8988T (cell line): Measurements from ENCODE around the gene MLLT1.
A peak's percentile ranks its signal among the peaks of the same experiment; 100 is the strongest.

ENCODE experiments used
- DNase-seq: peaks from one replicate; pipeline ENCODE4 v3.0.0; 2011

MLLT1 gene

DNA sequence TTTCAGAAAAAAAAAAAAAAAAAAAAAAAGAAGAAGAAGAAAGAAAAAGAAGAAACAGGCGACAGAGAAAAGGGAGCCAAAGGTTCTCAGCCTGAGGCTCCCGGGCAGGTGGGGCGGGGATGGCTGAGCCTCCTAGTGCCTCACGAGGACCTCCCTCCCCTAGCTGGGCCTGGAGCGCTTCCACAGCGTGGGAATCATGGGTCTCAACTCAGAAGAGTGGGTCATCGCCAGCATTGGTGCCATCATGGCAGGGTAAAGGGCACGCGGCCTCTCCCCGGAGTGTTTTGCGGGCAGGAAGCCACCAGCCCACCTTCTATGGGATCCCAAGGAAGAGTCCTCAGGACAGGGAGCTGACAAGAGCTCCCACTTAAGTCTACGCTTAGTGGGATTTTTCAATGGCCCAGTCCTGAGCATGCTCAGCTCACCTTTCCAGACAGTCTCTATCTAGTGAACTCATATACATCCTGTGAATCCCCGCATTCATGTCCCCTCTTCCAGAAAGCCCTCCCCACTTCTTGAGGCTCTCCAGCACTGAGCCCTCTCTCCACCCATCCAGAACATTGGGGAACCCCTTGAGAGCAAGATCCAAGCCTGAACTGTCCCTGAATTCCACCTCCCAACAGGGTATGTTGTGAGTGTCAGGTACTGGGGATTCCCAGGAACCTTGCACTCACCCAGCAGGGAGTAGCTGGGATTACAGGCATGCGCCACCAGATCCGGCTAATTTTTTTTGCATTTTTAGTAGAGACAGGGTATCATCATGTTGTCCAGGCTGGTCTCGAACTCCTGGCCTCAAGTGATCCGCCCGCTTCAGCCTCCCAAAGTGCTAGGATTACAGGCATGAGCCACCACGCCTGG lies 74.7 kb downstream of the MLLT1 start:
- no peak for DNase-seq

DNA sequence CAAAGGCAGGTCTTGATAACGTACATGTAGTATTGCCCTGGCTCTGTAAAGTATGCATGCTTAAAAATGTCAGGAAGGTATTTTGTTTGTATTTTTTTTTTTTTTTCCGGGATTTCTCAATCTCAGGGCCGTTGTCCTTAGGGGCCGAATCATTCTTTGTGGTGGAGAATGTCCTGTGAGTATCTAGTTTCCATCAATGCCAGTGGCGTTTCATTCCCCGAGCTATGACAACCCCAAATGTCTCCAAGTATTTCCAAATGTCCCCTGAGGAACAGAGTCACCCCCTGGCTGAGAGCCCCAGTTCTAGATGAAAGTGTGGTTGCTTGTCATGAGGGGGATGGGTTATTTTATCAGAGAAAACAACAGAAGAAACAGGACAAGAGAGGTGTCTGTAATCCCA lies 75.6 kb downstream of the MLLT1 start:
- DNase-seq: no peak

DNA sequence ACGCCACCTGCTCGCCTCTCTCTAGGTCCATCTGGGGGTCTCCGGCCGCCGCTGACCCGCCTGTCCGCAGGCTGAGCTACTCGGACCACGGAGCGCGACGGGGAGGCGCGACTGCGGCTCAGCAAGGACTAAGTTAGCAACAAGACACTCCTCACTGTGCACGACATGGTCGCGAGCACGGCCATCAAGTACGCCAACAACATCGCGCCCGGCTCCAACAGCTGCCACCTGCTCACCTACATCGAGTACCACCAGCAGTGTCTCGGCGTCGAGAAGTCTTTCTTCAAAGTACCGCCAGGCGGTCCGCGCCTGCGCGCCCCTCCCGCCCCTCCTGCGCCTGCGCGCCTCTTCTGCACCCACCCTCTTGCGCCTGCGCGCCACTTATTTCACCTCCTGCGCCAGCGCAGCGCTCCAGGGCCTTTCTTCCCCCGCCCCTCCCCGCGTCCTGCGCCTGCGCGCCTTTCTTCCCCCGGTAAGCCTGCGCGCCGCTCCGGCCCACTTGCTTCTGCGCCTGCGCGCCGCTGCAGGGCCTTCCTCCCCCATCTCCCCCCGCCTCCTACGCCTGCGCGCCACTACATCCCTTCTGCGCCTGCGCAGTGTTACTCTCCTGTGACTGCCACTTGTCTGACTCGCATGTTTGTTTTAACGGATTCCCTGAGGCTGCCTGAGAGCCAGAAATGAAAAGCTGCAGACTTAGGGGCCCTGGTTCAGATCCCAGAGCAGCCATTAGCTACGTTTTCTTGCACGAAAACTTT lies 80.4 kb downstream of the MLLT1 start:
- DNase-seq: peak; percentile 97

DNA sequence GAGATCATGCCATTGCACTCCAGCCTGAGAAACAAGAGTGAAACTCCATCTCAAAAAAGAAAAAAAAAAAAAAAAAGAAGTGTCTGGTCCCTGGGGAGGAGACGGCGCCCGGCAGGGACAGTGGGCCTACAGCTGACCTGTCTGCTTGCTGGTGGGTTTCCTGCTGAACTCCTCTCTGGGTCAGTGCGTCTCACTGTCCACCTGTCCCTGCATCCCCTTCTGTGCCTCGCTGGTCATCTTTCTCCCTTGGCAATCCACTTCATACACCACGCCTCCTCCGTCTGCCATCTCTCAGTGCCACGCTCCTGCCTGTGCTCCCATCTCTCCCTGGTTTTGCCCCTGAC lies 80.9 kb downstream of the MLLT1 start:
- DNase-seq: no peak

DNA sequence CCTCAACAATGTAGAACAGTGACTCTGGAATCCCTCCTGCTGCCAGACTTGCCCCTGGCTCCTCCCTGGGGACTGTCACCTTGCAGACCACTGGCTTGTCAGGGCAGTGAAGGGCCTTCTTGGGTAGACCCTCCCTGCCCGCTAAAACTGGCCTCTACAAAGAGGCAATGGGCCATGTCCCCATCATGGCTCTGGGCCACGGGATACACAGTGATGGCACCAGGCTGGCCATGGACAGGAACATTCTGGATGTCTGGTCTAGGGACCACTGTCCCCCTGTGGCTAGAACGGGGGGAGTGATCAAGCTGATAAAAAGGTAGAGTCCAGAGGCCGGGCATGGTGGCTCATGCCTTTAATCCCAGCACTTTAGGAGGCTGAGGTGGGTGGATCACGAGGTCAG lies 83.4 kb downstream of the MLLT1 start:
- no peak for DNase-seq

DNA sequence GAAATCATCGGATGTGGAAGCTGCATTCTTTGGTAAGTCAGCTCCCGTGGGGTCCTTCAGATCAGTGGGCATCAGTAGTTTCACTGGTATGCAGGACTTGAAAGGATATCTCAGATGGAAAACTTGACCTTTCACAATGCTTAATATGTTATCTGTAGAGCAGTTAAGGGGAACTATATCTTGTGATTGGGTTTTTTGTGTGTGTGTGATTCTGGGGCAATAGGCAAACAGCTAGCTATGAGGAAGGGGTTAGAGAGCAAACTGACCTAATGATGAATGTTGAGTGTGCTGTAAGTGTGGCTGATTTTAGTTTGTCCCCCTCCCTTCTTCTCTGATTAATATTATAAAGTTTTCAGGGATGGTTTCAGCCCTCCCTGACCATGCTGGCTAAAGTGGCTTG lies 91.0 kb downstream of the MLLT1 start:
- DNase-seq: no peak

DNA sequence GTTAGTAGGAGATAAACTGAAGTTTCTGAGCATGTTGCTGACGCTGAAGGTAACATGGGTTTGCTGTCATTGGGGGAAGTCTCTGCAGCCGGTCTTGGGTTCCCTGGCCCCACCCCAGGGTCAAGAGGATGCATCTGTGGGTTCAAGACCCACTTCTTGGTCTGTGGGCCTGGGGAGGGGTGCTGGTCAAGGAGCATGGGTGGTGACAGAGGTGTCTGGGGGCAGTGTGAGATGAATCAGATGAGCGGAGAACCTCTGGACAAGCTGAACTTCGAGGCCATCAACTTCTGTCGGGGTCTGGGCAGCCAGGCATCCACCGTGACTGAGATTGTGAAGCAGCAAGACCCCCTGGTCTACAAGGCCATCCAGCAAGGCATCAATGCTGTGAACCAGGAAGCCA lies 92.4 kb downstream of the MLLT1 start:
- no peak for DNase-seq

DNA sequence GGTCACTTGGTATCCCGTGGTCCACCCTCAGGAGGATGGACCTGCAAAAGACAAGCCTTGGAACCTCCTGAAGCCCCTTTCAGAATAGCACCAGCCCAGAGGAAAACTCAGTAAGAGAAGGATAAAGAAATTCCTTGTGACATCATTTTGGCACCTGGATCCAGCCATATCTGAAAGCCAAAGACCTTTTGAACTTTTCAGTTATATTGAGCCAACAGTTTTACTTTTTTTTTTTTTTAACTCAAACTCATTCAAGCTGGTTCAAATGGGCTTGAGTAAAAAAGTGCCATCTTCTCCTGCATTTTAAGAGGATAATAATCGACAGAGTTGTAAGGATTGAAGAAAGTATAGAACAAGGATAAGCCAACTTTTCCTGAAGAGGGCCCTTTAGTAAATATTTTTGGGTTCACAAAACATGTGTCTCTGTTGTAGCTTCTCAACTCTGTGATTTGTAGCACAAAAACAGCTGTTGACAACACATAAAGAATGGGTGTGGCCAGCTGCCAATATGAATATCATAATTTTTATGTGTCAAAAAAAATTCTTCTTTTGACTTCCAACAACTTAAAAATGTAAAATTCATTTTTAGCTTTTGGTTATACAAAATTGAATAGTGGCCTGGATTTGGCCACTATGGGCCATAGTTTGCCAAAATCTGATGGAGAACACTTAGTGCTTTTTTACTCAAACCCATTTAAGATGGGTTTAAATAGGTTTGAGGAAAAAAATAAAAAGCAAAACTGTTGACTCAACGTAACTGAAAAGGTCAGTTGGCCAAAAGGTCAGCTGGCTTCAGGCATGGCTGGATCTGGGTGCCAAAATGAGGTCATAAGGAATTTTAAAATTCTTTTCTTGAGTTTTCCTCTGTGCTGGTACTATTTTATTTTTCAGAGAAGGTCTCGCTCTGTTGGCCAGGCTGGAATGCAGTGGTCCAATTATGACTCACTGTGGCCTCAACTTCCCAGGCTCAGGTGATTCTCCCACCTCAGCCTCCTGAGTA lies 93.6 kb downstream of the MLLT1 start:
- no peak for DNase-seq

DNA sequence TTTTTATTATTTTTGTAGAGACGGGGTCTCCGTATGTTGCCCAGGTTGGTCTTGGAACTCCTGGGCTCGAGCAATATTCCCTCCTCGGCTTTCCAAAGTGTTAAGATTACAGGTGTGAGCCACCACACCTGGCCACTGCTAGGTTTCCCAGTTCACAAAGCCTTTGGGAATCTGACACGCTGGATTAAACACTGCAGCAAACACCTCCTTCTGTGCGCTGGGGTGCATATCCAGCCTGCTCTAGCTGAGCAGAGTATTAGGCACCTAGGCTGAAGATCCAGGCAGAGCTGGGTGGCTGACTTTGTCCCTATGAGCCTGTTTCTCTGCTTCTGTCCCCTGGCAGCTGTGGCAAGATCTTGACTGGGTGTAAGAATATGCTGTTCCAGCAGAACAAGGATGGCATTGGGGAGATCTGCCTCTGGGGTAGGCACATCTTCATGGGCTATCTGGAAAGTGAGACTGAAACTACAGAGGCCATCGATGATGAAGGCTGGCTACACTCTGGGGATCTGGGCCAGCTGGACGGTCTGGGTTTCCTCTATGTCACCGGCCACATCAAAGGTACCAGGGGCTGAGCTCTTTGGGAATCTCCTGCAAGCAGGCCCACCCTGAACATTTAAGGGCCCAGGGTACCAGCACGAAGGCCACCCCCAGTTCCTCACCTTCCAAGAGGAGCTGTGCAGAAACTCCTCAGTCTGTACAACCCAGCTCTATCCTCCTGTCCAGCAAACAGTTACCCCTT lies 94.5 kb downstream of the MLLT1 start:
- no peak for DNase-seq

DNA sequence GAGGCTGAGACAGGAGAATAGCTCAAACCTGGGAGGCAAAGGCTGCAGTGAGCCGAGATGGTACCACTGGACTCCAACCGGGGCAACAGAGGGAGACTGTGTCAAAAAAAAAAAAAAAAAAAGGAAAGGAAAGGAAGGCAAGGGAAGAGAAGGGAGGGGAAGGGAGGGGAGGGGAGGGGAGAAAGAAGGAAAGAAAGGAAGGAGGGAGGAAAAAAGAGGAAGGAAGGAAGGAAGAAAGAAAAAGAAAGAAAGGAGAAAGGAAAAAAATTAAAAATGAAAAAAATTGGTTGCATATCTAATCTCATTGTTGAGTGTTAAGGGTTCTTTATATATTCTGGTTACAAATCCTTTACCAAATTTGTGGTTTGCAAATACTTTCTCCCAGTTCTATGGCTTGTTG lies 98.7 kb downstream of the MLLT1 start:
- DNase-seq: no peak

DNA sequence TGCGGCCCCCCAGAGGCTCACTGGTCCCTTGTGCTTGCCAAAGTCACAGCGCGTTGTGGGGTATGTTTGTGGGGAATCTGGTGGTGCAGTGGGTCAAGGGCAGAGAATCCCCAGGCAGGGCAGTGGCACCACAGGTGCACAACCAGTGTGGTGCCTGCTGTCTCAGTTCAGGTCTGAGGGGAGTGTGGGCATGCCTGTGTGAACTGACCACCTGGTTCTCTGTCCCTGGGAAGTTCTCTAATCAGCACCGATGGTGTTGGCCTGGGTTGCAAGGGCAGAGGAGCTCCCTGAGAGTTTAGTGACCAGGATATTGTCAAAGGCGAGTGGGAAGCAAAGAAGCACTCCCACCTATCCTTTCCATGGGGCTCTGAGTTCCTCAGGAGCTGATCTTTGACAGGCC lies 106.6 kb downstream of the MLLT1 start:
- DNase-seq: no peak

DNA sequence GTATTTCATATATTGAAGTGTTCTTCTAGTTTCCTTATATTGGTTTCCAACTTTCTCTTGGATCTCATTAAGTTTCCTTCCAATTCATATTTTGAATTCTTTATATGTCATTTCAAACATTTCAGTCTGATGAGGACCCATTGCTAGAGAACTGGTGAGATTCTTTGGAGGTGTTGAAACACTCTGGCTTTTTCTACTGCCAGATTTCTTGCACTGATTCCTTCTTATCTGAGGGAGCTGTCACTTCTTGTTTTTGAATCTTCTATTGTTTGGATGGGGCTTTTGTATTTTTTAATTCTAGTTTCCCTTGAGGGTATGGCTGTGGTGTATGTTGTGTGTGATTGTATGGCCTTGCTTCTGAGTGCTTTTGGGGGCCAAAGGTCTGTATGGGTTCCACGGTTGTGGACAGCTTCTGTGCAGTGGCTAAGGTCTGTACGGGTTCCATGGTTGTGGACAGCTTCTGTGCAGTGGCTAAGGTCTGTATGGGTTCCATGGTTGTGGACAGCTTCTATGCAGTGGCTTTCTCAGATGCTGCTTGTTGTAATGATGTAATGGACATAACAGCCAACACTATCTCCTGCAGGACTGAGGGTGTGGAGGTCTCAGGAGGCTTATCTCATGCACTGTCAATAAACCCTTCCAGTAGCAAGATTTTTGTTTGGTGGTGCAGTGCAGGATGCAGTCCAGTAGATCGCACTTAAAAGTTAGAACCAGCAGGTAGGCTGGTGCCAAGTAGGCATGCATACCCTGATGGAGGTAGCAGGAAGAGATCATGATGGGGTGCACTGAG lies 107.5 kb downstream of the MLLT1 start:
- DNase-seq: no peak

DNA sequence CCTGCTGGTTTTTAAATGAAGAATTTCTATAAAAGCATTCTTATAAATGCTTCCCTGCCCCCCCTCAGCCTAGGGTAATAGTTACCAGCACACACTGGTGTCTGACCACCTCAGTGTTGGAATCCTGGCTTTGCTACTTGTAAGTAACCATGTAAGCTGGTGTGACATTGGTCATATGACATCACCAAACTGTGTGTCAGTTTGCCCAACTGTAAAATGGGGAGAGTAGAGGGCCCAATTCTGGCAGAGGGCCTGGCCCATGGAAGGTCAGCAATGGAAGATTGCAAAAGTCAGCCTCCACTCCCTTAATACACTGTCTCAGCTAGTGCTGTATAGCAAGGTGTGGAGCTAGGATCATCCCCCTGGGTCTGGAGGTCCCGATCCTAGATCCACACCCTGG lies 112.7 kb downstream of the MLLT1 start:
- no peak for DNase-seq

DNA sequence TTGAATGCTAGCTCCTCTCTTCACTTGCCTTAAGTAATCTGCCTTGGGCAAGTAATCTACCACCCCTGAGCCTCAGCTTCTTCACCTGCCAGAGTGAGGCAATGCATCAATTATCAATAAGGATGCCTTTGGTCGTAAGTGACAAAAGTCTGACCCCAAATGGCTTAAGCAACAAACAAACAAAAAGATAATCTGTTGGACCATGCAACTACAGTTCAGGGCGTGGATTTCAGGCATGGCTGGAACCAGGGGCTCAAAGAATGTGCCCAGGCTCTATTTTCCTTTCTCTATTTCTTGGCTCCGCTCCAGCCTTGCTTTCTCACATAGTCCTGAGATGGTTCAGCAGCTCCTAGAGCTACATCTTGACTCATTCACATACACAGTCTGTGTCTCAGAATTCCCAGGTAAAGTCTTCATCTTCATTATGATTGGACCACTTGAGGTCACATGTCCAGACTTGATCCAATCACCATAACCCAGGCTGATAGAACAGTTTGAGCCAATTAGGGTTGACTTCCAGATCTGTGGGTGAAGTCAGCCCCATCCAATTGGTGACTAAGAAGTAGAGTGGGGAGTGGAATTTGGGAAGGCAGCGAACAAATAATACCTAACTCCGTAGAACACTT lies 114.8 kb downstream of the MLLT1 start:
- no peak for DNase-seq

DNA sequence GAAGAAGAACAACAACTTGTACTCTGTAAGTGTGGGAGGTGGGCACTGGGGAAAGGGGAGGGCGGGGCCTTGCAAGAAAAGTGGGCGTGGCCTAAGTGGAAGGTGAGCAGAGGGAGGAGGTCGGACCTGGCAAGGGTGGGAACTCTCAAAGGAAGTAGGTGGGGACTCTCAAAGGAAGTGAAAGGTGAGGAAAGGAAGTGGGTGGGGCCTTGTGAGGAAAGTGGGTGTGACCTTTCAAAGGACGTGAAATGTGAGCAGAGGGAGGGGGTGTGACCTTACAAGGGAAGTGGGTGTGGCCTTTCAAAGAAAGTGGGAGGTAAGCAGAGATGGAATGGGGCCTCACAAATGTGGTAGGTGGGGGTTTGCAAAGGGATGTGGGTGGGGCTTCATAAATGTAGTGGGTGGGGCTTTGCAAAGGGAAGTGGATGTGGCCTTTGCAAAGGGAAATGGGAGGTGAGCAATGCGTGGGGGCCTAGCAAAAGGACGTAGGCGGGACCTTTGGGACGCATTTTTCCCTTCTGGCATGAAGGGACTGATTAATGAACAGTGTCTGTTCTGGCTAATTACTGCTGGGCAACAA lies 118.4 kb downstream of the MLLT1 start:
- DNase-seq: no peak
